ENCODE measurements around the gene ARTN.

Gene ARTN

DNA sequence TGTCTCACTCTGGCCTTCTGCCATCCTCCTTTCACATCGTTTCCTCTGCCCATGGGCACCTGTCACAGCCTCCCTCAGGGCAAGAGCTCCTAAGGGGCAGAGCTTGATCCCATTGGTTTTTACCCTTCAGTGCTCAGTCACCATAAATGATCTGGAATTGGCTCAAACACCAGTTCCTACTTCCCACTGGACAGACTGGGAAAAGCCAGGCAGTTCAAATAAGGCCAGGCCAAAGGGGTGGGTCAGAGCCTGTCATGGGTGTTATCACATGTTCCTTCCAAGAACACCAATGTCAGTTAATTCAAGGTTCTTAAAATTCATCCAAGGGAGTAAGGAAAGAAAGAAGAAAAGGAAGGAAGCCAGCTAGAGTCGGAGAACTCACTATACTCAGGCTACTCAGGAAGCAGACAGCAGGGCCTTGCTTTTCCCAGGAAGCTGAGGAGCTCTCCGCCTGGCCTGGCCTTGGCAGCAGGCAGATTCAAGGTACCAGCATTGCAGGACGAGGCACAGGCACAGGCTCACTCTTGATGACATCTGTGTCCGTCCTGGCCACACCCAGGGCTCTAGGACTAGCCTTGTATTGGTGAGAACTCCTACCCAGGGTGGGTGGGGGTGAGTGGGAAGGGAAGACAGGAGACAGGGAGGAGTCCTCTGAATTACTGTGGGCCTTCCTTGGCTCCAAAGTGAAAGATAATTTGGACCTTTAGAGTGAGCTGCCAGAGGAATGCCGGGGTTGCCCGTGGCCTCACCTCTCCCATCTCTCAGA lies 32.2 kb upstream of the ARTN start:
- H3K27ac ChIP-seq = no peak overlapping the region
- TF ChIP-seq CTCF (conservative IDR thresholded peaks at IDR 0.05) (no peak), ZFX (IDR thresholded peaks at IDR 0.05) (no peak)

- no peak overlapping the region for H3K27ac ChIP-seq
- TF ChIP-seq ZFX (IDR thresholded peaks at IDR 0.05) = no peak
- no peak for TF ChIP-seq CTCF (conservative IDR thresholded peaks at IDR 0.05)
Observed at GRCh38 chr1:43902058-43902831, 31.4 kb upstream of the ARTN start.

GRCh38 chr1:43904660-43905551 lies 28.7 kb upstream of the ARTN start:
- TF ChIP-seq ZFX (IDR thresholded peaks at IDR 0.05) (no peak), CTCF (conservative IDR thresholded peaks at IDR 0.05) (no peak)
- no peak overlapping the region for H3K27ac ChIP-seq

DNA sequence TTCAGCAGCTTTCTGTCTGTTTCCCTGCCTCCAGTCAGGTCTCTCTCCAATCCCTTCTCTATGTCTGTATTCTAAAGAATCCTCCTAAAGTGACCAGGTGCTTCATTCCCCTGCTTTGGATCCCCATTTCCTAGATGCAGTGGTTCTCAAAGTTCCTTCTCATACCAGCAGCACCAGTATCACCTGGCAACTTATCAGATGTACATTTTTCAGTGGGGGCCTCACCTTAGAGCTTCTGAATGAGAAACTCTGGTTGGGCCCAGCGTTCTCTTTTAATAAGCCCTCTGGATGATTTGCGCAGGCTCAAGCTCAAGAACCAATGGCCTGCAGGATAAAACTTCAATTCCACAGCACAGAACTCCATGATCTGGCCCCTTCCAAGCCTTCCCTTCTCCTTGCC lies 25.4 kb upstream of the ARTN start:
- H3K27ac ChIP-seq = no peak overlapping the region
- TF ChIP-seq CTCF (conservative IDR thresholded peaks at IDR 0.05) (no peak), ZFX (IDR thresholded peaks at IDR 0.05) (no peak)

GRCh38 chr1:43908858-43909257 lies 24.7 kb upstream of the ARTN start:
- no peak for TF ChIP-seq ZFX (IDR thresholded peaks at IDR 0.05)
- no peak for TF ChIP-seq CTCF (conservative IDR thresholded peaks at IDR 0.05)
- no peak overlapping the region for H3K27ac ChIP-seq

DNA sequence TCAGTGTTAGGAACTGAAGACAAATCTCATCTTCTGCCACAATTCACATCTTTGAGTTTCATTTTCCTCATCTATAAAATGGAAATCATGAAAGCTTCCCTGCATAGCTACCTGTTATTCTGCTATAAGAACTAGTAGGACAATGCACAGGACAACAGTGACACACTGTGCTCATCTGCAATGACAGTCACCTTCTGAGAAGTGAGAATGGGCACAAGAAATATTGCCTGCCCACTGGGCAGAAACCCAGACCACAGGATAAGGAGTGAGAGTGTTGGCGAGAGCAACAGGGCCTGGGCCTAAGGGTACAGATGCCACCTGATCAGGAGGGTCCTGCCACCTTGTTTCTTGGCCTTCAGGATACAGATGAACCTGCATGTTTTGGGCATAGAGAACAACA lies 23.3 kb upstream of the ARTN start:
- TF ChIP-seq ZFX (IDR thresholded peaks at IDR 0.05) (no peak), CTCF (conservative IDR thresholded peaks at IDR 0.05) (no peak)
- H3K27ac ChIP-seq = no peak overlapping the region
